ENCODE data around the gene NDUFB4.
A peak's percentile ranks its signal among the peaks of the same experiment; 100 is the strongest.

The NDUFB4 gene

GRCh38 chr3:120563356-120564022, 32.6 kb upstream of the NDUFB4 start:
- TF ChIP-seq CTCF (IDR thresholded peaks at IDR 0.05) = no peak
- no peak overlapping the region for H3K27ac Mint-ChIP-seq
- DNase-seq = no peak
- H3K36me3 Mint-ChIP-seq (ENCODE audit: low read depth) = no peaks in the 10 kb centered on the region
- no peaks in the 10 kb centered on the region for H3K27me3 Mint-ChIP-seq (ENCODE audit: low read depth, poor library complexity)
- H3K9me3 Mint-ChIP-seq = no peaks in the 10 kb centered on the region
- peaks cover 57% of the 10 kb centered on the region for H3K4me1 Mint-ChIP-seq
- H3K4me3 Mint-ChIP-seq = no peak overlapping the region

- no peak for DNase-seq
These were observed 29.7 kb upstream of the NDUFB4 start for GRCh38 chr3:120566243-120566975.

GRCh38 chr3:120567370-120568201, 28.6 kb upstream of the NDUFB4 start:
- H3K27me3 Mint-ChIP-seq (ENCODE audit: low read depth, poor library complexity) = peaks cover 3% of the 10 kb centered on the region
- peak overlapping the region; percentile 5 for H3K4me3 Mint-ChIP-seq
- DNase-seq = no peak
- TF ChIP-seq CTCF (IDR thresholded peaks at IDR 0.05) = peak; percentile 7
- H3K36me3 Mint-ChIP-seq (ENCODE audit: low read depth) = peaks cover 5% of the 10 kb centered on the region
- H3K9me3 Mint-ChIP-seq = peaks cover 10% of the 10 kb centered on the region
- H3K27ac Mint-ChIP-seq = peak overlapping the region; percentile 58
- peaks cover 35% of the 10 kb centered on the region for H3K4me1 Mint-ChIP-seq

More at GRCh38 chr3:120566243-120566975, 29.7 kb upstream of the NDUFB4 start:
- H3K4me1 Mint-ChIP-seq = peaks cover 40% of the 10 kb centered on the region
- H3K27me3 Mint-ChIP-seq (ENCODE audit: low read depth, poor library complexity) = peaks cover 3% of the 10 kb centered on the region
- H3K27ac Mint-ChIP-seq = no peak overlapping the region
- no peak overlapping the region for H3K4me3 Mint-ChIP-seq
- H3K36me3 Mint-ChIP-seq (ENCODE audit: low read depth) = no peaks in the 10 kb centered on the region
- H3K9me3 Mint-ChIP-seq = peaks cover under 1% of the 10 kb centered on the region
- no peak for TF ChIP-seq CTCF (IDR thresholded peaks at IDR 0.05)

GRCh38 chr3:120568202-120568531, 28.0 kb upstream of the NDUFB4 start:
- Mint-ChIP-seq H3K4me3 (no peak overlapping the region), H3K27me3 (ENCODE audit: low read depth, poor library complexity) (peaks cover 3% of the 10 kb centered on the region), H3K36me3 (ENCODE audit: low read depth) (peaks cover 5% of the 10 kb centered on the region), H3K9me3 (peaks cover 15% of the 10 kb centered on the region), H3K27ac (no peak overlapping the region), H3K4me1 (peaks cover 35% of the 10 kb centered on the region)
- no peak for DNase-seq
- no peak for TF ChIP-seq CTCF (IDR thresholded peaks at IDR 0.05)

GRCh38 chr3:120568598-120568997, 27.5 kb upstream of the NDUFB4 start:
- Mint-ChIP-seq H3K27ac (peak overlapping the region; percentile 48), H3K9me3 (peaks cover 16% of the 10 kb centered on the region), H3K4me3 (no peak overlapping the region), H3K27me3 (ENCODE audit: low read depth, poor library complexity) (peaks cover 3% of the 10 kb centered on the region), H3K36me3 (ENCODE audit: low read depth) (peaks cover 5% of the 10 kb centered on the region), H3K4me1 (peaks cover 35% of the 10 kb centered on the region)
- no peak for DNase-seq
- no peak for TF ChIP-seq CTCF (IDR thresholded peaks at IDR 0.05)
